Endothelial cell of umbilical vein (primary cell): ENCODE data around the gene SPINT2. TPM values are rescaled to one million over a fixed set of nuclear protein-coding genes. Genes with fewer than 3 reads are reported as not detected.
A peak's percentile ranks its signal among the peaks of the same experiment; 100 is the strongest.

ENCODE experiments used
- BruUV-seq: library from RNA; stranded (reverse); fragments of 400-500 nt; replicated peaks from 2 replicates; lab custom pipeline; 2021; lab: Mats Ljungman, UMichigan
- CTCF ChIA-PET: fragments of 300-600, 350-600 bp; sonication (Branson Sonifier 250); formaldehyde crosslinking; loops from one replicate; lab custom pipeline; 2021; ENCODE audit warnings: antibody characterized with exemption, inconsistent platforms; lab: Charles Lee
- POLR2A ChIA-PET: fragments of 300-600, 350-600 bp; sonication (Branson Sonifier 250); formaldehyde crosslinking; loops from one replicate; lab custom pipeline; 2021; ENCODE audit warnings: antibody characterized with exemption, inconsistent platforms; lab: Charles Lee
- DNase-seq: peaks from one replicate; pipeline ENCODE4 v3.0.0-alpha.2; 2011; ENCODE audit warnings: low read depth, low spot score
- FAIRE-seq: peaks from 2 replicates; lab custom pipeline; 2011; peaks lifted over from hg19 to GRCh38; lab: Jason Lieb, UNC
- H2AFZ ChIP-seq: 2 replicates; pipeline ENCODE4 v1.6.0; 2012; ENCODE audit warnings: low read depth, low read length, control low read depth, inconsistent platforms
- H3K27ac ChIP-seq: 2 replicates; pipeline ENCODE4 v1.5.1; 2011; ENCODE audit warnings: low read depth, mild to moderate bottlenecking, control low read depth, low read length, moderate library complexity; ENCODE audit not compliant: insufficient read depth
- H3K27me3 ChIP-seq, 2 experiments: 2 replicates each; pipeline versions ENCODE4 v1.6.0 to v1.6.1; 2011; ENCODE audit warnings: low read length in 2 of 2, mixed read lengths in 1 of 2; ENCODE audit not compliant: control insufficient read depth in 2 of 2, insufficient read depth in 2 of 2
- H3K36me3 ChIP-seq, 2 experiments: 2 replicates in 1 of 2; 3 replicates in 1 of 2; pipeline ENCODE4 v1.5.1; 2011; ENCODE audit warnings: low read length in 2 of 2, mild to moderate bottlenecking in 1 of 2, moderate library complexity in 1 of 2; ENCODE audit not compliant: control insufficient read depth in 2 of 2, insufficient read depth in 2 of 2; ENCODE audit errors: extremely low read depth in 1 of 2
- H3K4me1 ChIP-seq: 3 replicates; pipeline ENCODE4 v1.5.1; 2011; ENCODE audit warnings: mild to moderate bottlenecking, low read length; ENCODE audit not compliant: control insufficient read depth, insufficient read depth; ENCODE audit errors: extremely low read depth
- H3K4me2 ChIP-seq: 2 replicates; pipeline ENCODE4 v1.6.1; 2011; ENCODE audit warnings: low read length, control low read depth, mixed read lengths; ENCODE audit not compliant: insufficient read depth
- H3K4me3 ChIP-seq, 3 experiments: fragments of 200-600 bp in 1 of 3; sonication (generic), shearing (Covaris generic) in 1 of 3; replicated peaks in 1 of 3; 2 replicates each; pipeline ENCODE4 v1.5.1; 2011 to 2016; ENCODE audit warnings: control low read depth in 3 of 3, low read length in 3 of 3, mild to moderate bottlenecking in 2 of 3, inconsistent platforms in 1 of 3, low read depth in 1 of 3, moderate library complexity in 1 of 3; ENCODE audit not compliant: insufficient read depth in 1 of 3
- H3K79me2 ChIP-seq: 2 replicates; pipeline ENCODE4 v1.6.0; 2012; ENCODE audit warnings: low read length, inconsistent platforms; ENCODE audit not compliant: control insufficient read depth, insufficient read depth
- H3K9ac ChIP-seq: replicated peaks from 2 replicates; pipeline ENCODE3; 2011; ENCODE audit warnings: low read length, control low read depth; ENCODE audit not compliant: insufficient read depth; ENCODE audit errors: extremely low read depth
- H3K9me1 ChIP-seq: replicated peaks from 3 replicates; pipeline ENCODE4 v1.6.0; 2011; ENCODE audit warnings: mild to moderate bottlenecking, low read length; ENCODE audit not compliant: control insufficient read depth, insufficient read depth; ENCODE audit errors: extremely low read depth
- H3K9me3 ChIP-seq: replicated peaks from 2 replicates; pipeline ENCODE4 v1.5.1; 2012; ENCODE audit warnings: low read length, inconsistent platforms; ENCODE audit not compliant: control insufficient read depth, insufficient read depth
- H4K20me1 ChIP-seq: replicated peaks from 2 replicates; pipeline ENCODE3; 2011; ENCODE audit warnings: mild to moderate bottlenecking, low read length; ENCODE audit not compliant: control insufficient read depth, insufficient read depth; ENCODE audit errors: extremely low read depth
- CTCF ChIP-seq, 2 donors: IDR thresholded peaks; 1 replicate in 1 of 2; 2 replicates in 1 of 2; pipeline ENCODE4 v1.5.1; 2011; ENCODE audit warnings: low read length in 2 of 2, mild to moderate bottlenecking in 2 of 2, moderate library complexity in 2 of 2, control low read depth in 1 of 2, inconsistent platforms in 1 of 2, low read depth in 1 of 2; ENCODE audit not compliant: insufficient read depth in 1 of 2; ENCODE audit errors: extremely low read depth in 1 of 2
- EZH2 ChIP-seq: IDR thresholded peaks from 2 replicates; pipeline ENCODE4 v1.6.1; 2012; ENCODE audit warnings: borderline replicate concordance, low read depth, mild to moderate bottlenecking, moderate library complexity, low read length, inconsistent platforms; ENCODE audit not compliant: severe bottlenecking
- FOS ChIP-seq: IDR thresholded peaks from 2 replicates; pipeline ENCODE4 v1.6.1; 2011; ENCODE audit warnings: mild to moderate bottlenecking, low read length, moderate library complexity, borderline replicate concordance; ENCODE audit not compliant: insufficient read depth
- GATA2 ChIP-seq: IDR thresholded peaks from 2 replicates; pipeline ENCODE4 v1.7.0; 2011; ENCODE audit warnings: low read depth, mild to moderate bottlenecking, moderate library complexity, mixed read lengths, low read length; ENCODE audit not compliant: insufficient read length, insufficient read depth
- JUN ChIP-seq: IDR thresholded peaks from 2 replicates; pipeline ENCODE4 v1.6.1; 2011; ENCODE audit warnings: borderline replicate concordance, low read depth; ENCODE audit not compliant: insufficient read length, insufficient read depth
- MAX ChIP-seq: IDR thresholded peaks from 2 replicates; pipeline ENCODE4 v1.6.1; 2011; ENCODE audit not compliant: insufficient read depth, insufficient read length
- MYC ChIP-seq: IDR thresholded peaks from one replicate; pipeline ENCODE4 v1.6.1; 2011; ENCODE audit warnings: mild to moderate bottlenecking, low read depth, low read length
- POLR2A ChIP-seq: IDR thresholded peaks from 2 replicates; pipeline ENCODE4 v1.6.1; 2012; ENCODE audit warnings: low read depth, mild to moderate bottlenecking, control low read depth, low read length
- POLR2AphosphoS5 ChIP-seq: IDR thresholded peaks from 2 replicates; pipeline ENCODE4 v1.6.1; 2012; ENCODE audit warnings: low read depth, mild to moderate bottlenecking, control low read depth, low read length, moderate library complexity; ENCODE audit not compliant: insufficient read depth
- dilution Hi-C: fragments of 300-500 bp; cut with MboI; formaldehyde crosslinking; loops from one replicate; pipeline ENCODE4 v1.15.0; 2019; ENCODE audit warnings: low sequenced_read_pairs; ENCODE audit not compliant: extremely low pct_ligation_motif_present
- intact Hi-C: fragments of 100-400 bp; cut with micrococcal nuclease; formaldehyde crosslinking; loops from one replicate; pipeline ENCODE4 v1.10.0; 2022
- polyA plus RNA-seq, 4 experiments: library from polyadenylated mRNA; depleted of rRNA in 3 of 4; stranded (reverse) in 3 of 4; unstranded in 1 of 4; fragments of >200 nt; gene quantifications; 2 replicates each; pipeline versions ENCODE4 v1.2.1 to v1.2.3, GENCODE V29; 2011 to 2012; ENCODE audit warnings: missing spikeins in 1 of 4
- total RNA-seq: library from RNA; stranded (reverse); gene quantifications from 2 replicates; pipeline ENCODE4 v1.2.3, GENCODE V29; 2021

The SPINT2 gene
- total and polyA plus RNA-seq, 2 donors (not counting 3 experiments of a cell fraction or from before 2014, with no cell fraction given): 28.9 to 46.6 TPM

- Histone ChIP-seq H3K4me1 (peaks cover 7% of the 10 kb centered on the region), H3K27ac (no peak overlapping the region), H3K9ac (no peak overlapping the region), H3K4me2 (no peak overlapping the region), H3K27me3 (no peaks in the 10 kb centered on the region), H3K4me3 (no peak overlapping the region), H4K20me1 (no peaks in the 10 kb centered on the region), H2AFZ (no peak overlapping the region), H3K9me1 (no peaks in the 10 kb centered on the region), H3K9me3 (no peaks in the 10 kb centered on the region), H3K79me2 (no peaks in the 10 kb centered on the region), H3K36me3 (no peaks in the 10 kb centered on the region)
- dilution Hi-C loops (no loop called here), intact Hi-C loops (no loop called here)
- FAIRE-seq (no peak), DNase-seq (no peak)
- TF ChIP-seq MAX: no peak
- no TSS peak for BruUV-seq
- CTCF ChIA-PET: interaction anchor here (1.0 kb wide), 1 partner anchor 55 kb away, joined by 3 read pairs; no protein-coding TSS in a partner anchor
- POLR2A ChIA-PET: interaction anchor here (0.7 kb wide), 1 partner anchor 29 kb away, joined by 3 read pairs; no protein-coding TSS in a partner anchor
Measured at GRCh38 chr19:38298821-38299680, 34.7 kb downstream of the SPINT2 start.

GRCh38 chr19:38303517-38304351 is 39.4 kb downstream of the SPINT2 start, which contains the start of gene C19orf33:
Gene C19orf33, plus strand, starts transcription at chr19:38304251. Its CDS starts 11 bp downstream, at chr19:38304262.
- Histone ChIP-seq H3K4me3 (peak within 1 kb of the TSS in 1 of 3 experiments; percentile 19), H3K4me1 (peaks cover 16% of the 10 kb centered on the region), H3K27me3 (no peaks in the 10 kb centered on the region), H3K27ac (no peak within 1 kb of the TSS), H2AFZ (peak within 1 kb of the TSS; percentile 28), H3K9ac (peak within 1 kb of the TSS; percentile 21), H3K9me1 (no peaks in the 10 kb centered on the region), H3K36me3 (peaks cover 0 to 8% of the 10 kb centered on the region in 2 experiments), H3K9me3 (no peaks in the 10 kb centered on the region), H3K4me2 (peak within 1 kb of the TSS; percentile 76), H4K20me1 (no peaks in the 10 kb centered on the region), H3K79me2 (no peaks in the 10 kb centered on the region)
- POLR2A ChIA-PET: interaction anchor here (0.5 kb wide), 1 partner anchor 14 kb away, joined by 5 read pairs; no protein-coding TSS in a partner anchor
- intact Hi-C loops: no loop called here
- TF ChIP-seq GATA2: no peak
- no peak for TF ChIP-seq CTCF (IDR thresholded peaks at IDR 0.05; ENCODE audit: extremely low read depth in 1 of 2, insufficient read depth in 1 of 2, low read depth in 1 of 2, low read length in 2 of 2)
- no peak for TF ChIP-seq EZH2
- peak; percentile 42 for TF ChIP-seq FOS
- TF ChIP-seq MAX: no peak
- no peak for TF ChIP-seq MYC
- peak; percentile 79 for TF ChIP-seq POLR2AphosphoS5
- TF ChIP-seq POLR2A: no peak
- TF ChIP-seq JUN: no peak
- no TSS peak for BruUV-seq
- peak; percentile 82 for FAIRE-seq
- dilution Hi-C loops: no loop called here
- CTCF ChIA-PET: interaction anchor here (1.0 to 1.4 kb wide), 2 partner anchors 32 to 99 kb away, joined by 3 to 4 read pairs; partner anchors contain the start of genes CATSPERG and FAM98C
- no peak for DNase-seq
